HEK293T (cell line): Measurements from ENCODE around the gene INPP5A.

Experiments used
- BHLHE40 ChIP-seq: fragments of 450-650 bp; IDR thresholded peaks from 2 replicates; pipeline ENCODE4 v1.6.1; 2016; ENCODE audit warnings: mild to moderate bottlenecking, moderate library complexity, borderline replicate concordance
- ELF4 ChIP-seq: fragments of 450-650 bp; IDR thresholded peaks from 2 replicates; pipeline ENCODE4 v1.6.1; 2017; ENCODE audit warnings: antibody characterized with exemption
- FOXA1 ChIP-seq: fragments of 450-650 bp; IDR thresholded peaks from 2 replicates; pipeline ENCODE4 v1.6.1; 2016; ENCODE audit warnings: mild to moderate bottlenecking
- FOXK2 ChIP-seq: fragments of 450-650 bp; IDR thresholded peaks from 2 replicates; pipeline ENCODE4 v1.6.1; 2016; ENCODE audit warnings: mild to moderate bottlenecking
- FOXM1 ChIP-seq: fragments of 450-650 bp; IDR thresholded peaks from 2 replicates; pipeline ENCODE4 v1.6.1; 2017; ENCODE audit warnings: mild to moderate bottlenecking, borderline replicate concordance
- L3MBTL2 ChIP-seq: fragments of 450-650 bp; conservative IDR thresholded peaks from 2 replicates; pipeline ENCODE4 v1.6.1; 2016; ENCODE audit warnings: mild to moderate bottlenecking
- LEF1 ChIP-seq: fragments of 450-650 bp; IDR thresholded peaks from 2 replicates; pipeline ENCODE4 v1.6.1; 2017; ENCODE audit warnings: mild to moderate bottlenecking, borderline replicate concordance
- SP1 ChIP-seq: fragments of 450-650 bp; IDR thresholded peaks from 2 replicates; pipeline ENCODE4 v1.6.1; 2017
- SUZ12 ChIP-seq: fragments of 450-650 bp; IDR thresholded peaks from 2 replicates; pipeline ENCODE4 v1.6.1; 2016; ENCODE audit warnings: mild to moderate bottlenecking
- TARDBP ChIP-seq: fragments of 450-650 bp; IDR thresholded peaks from 2 replicates; pipeline ENCODE4 v1.6.1; 2016
- TF ChIP-seq, protein P1 (sequence below): fragments of 450-650 bp; IDR thresholded peaks from 2 replicates; pipeline ENCODE4 v1.6.1; 2016

- TF ChIP-seq FOXA1 (no peak), ELF4 (no peak), TARDBP (no peak), FOXM1 (no peak), LEF1 (no peak), SP1 (no peak), FOXK2 (no peak), BHLHE40 (no peak), L3MBTL2 (no peak), SUZ12 (no peak)
- TF ChIP-seq, protein P1, sequence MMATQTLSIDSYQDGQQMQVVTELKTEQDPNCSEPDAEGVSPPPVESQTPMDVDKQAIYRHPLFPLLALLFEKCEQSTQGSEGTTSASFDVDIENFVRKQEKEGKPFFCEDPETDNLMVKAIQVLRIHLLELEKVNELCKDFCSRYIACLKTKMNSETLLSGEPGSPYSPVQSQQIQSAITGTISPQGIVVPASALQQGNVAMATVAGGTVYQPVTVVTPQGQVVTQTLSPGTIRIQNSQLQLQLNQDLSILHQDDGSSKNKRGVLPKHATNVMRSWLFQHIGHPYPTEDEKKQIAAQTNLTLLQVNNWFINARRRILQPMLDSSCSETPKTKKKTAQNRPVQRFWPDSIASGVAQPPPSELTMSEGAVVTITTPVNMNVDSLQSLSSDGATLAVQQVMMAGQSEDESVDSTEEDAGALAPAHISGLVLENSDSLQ = no peak
Observed at GRCh38 chr10:132577350-132578003, 39.9 kb downstream of the INPP5A start.
